DMS114 treated with DMSO at 0.1 percent for 48 hours (cell line): Measurements from ENCODE around the gene NAIP.
"Not testable (repeated sequence)": the region's sequence is repeated elsewhere in the genome, so short reads cannot be mapped to it uniquely, and the experiment has no call there.

ENCODE experiments used
- DNase-seq: peaks from one replicate; lab custom pipeline; 2025; ENCODE audit not compliant: unreplicated experiment; lab: John Stamatoyannopoulos, UW

The NAIP gene

GRCh38 chr5:70931709-70932368 lies 93.3 kb downstream of the NAIP start:
- DNase-seq, result not testable (repeated sequence)

GRCh38 chr5:70925211-70925562 lies 100.0 kb downstream of the NAIP start:
- DNase-seq, result not testable (repeated sequence)
